Upper lobe of left lung (tissue), 4 donors: ENCODE data around the gene EPHB2.

Experiments used
- EP300 ChIP-seq, 4 donors: sonication (generic); formaldehyde crosslinking; IDR thresholded peaks; one replicate each; pipeline ENCODE4 v1.5.1; 2017; ENCODE audit warnings: antibody characterized with exemption in 4 of 4, control low read depth in 2 of 4
- POLR2A ChIP-seq, 4 donors: fragments of 450-650 bp; IDR thresholded peaks; one replicate each; pipeline ENCODE4 v1.5.1; 2016 to 2017; ENCODE audit warnings: antibody characterized with exemption in 4 of 4, mild to moderate bottlenecking in 2 of 4
- POLR2AphosphoS5 ChIP-seq, 2 donors: sonication (generic); formaldehyde crosslinking; IDR thresholded peaks; one replicate each; pipeline ENCODE4 v1.5.1; 2017; ENCODE audit warnings: antibody characterized with exemption in 2 of 2
- TF ChIP-seq, protein P1 (sequence below), 6 experiments: fragments of 450-650 bp in 4 of 6; fragments of 200-600 bp in 2 of 6; sonication (generic) in 2 of 6; IDR thresholded peaks; one replicate each; pipeline ENCODE4 v1.5.1; 2016 to 2019; ENCODE audit warnings: antibody characterized with exemption in 6 of 6

DNA sequence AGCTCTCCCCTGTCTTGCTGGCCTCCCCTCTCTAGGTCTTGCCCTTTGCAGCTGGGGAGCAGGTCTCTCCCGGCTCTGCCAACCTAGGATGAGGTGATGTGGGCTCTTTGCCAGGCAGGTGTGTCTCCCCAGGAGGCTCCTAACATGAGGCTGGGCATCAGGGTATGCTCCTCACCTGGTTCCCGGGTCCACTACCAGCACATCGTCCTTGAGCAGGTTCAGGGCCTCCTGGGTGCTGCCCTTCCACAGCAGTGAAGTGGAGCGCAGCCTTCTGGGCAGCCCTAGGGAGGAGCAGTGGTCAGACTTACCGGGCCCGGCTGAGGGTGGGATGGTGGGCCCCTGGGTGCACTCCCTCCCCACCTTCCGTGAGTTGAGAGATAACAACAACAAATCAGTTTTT is 244.5 kb downstream of the EPHB2 start:
- TF ChIP-seq, protein P1, sequence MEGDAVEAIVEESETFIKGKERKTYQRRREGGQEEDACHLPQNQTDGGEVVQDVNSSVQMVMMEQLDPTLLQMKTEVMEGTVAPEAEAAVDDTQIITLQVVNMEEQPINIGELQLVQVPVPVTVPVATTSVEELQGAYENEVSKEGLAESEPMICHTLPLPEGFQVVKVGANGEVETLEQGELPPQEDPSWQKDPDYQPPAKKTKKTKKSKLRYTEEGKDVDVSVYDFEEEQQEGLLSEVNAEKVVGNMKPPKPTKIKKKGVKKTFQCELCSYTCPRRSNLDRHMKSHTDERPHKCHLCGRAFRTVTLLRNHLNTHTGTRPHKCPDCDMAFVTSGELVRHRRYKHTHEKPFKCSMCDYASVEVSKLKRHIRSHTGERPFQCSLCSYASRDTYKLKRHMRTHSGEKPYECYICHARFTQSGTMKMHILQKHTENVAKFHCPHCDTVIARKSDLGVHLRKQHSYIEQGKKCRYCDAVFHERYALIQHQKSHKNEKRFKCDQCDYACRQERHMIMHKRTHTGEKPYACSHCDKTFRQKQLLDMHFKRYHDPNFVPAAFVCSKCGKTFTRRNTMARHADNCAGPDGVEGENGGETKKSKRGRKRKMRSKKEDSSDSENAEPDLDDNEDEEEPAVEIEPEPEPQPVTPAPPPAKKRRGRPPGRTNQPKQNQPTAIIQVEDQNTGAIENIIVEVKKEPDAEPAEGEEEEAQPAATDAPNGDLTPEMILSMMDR (IDR thresholded peaks at IDR 0.05) = no peak
- TF ChIP-seq POLR2A (IDR thresholded peaks at IDR 0.05) = no peak
- no peak for TF ChIP-seq POLR2AphosphoS5 (IDR thresholded peaks at IDR 0.05)
- TF ChIP-seq EP300 (IDR thresholded peaks at IDR 0.05) = no peak
